GM13976 (cell line): ENCODE measurements around the gene PDE4D.
A peak's percentile ranks its signal among the peaks of the same experiment; 100 is the strongest.

ENCODE experiments used
- DNase-seq: peaks from one replicate; pipeline ENCODE4 v3.0.0; 2012; ENCODE audit warnings: low spot score
- in situ Hi-C: fragments of 300-500 bp; cut with MboI; formaldehyde crosslinking; loops from one replicate; pipeline ENCODE4 v1.12.0; 2022; ENCODE audit warnings: low sequenced_read_pairs, mixed read lengths, inconsistent platforms; ENCODE audit not compliant: unreplicated experiment
- TF ChIP-seq, protein P1 (sequence below): IDR thresholded peaks from 2 replicates; pipeline ENCODE4 v1.5.1; 2012; ENCODE audit warnings: borderline replicate concordance, mild to moderate bottlenecking; ENCODE audit not compliant: insufficient read depth; ENCODE audit errors: extremely low read depth, missing control alignments, control extremely low read depth

The PDE4D gene

DNA sequence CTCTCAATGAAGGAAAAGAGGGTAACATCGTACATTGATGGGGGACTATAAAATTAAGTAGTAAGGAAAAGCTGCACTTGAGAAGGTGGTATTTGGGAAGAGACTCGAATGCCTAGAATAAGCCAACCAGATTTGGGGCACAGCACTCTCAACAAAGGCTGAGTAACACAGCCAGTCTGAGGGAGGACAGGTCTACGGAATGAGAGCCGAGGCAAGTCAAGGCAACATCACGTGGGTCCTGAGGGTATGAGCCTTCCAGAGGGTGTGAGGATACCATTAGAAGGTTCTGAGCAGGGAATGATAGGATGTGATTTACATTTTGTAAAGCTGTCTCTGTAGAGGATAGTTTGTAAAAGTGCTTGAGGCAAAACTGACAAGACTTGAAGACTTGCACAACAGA lies 876.6 kb downstream of the PDE4D start:
- no peak for DNase-seq
- TF ChIP-seq, protein P1, sequence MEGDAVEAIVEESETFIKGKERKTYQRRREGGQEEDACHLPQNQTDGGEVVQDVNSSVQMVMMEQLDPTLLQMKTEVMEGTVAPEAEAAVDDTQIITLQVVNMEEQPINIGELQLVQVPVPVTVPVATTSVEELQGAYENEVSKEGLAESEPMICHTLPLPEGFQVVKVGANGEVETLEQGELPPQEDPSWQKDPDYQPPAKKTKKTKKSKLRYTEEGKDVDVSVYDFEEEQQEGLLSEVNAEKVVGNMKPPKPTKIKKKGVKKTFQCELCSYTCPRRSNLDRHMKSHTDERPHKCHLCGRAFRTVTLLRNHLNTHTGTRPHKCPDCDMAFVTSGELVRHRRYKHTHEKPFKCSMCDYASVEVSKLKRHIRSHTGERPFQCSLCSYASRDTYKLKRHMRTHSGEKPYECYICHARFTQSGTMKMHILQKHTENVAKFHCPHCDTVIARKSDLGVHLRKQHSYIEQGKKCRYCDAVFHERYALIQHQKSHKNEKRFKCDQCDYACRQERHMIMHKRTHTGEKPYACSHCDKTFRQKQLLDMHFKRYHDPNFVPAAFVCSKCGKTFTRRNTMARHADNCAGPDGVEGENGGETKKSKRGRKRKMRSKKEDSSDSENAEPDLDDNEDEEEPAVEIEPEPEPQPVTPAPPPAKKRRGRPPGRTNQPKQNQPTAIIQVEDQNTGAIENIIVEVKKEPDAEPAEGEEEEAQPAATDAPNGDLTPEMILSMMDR, result no peak
- in situ Hi-C loops, result no loop called here

DNA sequence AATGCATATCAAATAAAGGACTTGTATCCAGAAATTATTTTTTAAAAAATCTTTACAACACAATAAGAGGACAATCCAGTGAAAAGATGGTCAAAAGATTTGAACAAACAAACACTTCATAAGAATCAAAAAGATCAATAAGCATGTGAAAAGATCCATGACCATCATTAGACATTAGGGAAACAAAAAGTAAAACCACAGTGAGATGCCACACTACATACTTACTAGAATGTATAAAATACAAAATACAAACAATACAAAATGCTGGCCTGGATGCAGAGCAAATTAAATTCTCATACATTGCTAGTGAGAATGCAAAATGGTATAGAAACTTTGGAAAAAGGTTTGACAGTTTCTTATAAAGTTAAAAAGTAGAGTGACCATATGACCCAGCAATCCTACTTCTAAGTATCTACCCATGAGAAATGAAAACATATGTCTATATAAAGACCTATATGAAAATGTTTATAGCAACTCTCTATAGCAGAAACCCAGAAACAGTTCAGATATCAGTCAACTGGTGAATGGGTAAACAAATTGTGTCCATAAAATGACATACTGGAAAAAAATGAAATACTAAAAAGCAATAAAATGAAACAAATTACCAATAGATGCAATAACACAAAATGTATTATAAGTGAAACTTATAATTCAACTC lies 884.6 kb downstream of the PDE4D start:
- TF ChIP-seq, protein P1, result no peak
- in situ Hi-C loops, result loop anchor here (10.0 kb wide), 1 partner anchor 114 kb away; no protein-coding TSS in a partner anchor
- no peak for DNase-seq

DNA sequence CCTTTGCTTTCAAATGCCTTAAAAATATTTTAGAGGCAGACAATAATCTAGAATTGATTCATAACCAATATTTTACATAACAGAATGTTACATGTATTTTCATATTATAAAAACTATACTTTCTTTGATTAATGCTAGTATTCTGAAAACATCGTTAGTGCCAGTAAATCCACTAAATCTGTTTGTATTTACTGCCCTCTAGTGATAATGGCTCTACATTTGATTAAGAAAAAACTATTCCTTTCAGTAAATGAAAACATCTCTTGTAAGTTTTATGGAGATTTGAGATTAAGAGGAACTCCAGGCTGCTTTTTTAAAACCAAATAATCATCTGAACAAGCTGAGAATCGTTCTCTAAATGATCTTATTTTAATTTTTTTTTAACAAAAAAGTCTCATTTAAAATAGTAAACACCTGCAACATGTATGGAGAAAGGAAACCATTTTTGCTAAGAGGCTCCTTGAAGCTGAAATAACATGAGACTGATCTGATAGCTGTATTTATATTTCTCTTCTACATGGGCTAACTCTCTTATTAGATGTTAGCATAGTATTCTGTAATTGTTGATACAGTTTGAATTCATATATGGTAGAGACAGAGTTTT lies 886.0 kb downstream of the PDE4D start:
- DNase-seq, result peak; percentile 28
- in situ Hi-C loops, result loop anchor here (10.0 kb wide), 1 partner anchor 113 kb away; no protein-coding TSS in a partner anchor
- TF ChIP-seq, protein P1, result no peak

DNA sequence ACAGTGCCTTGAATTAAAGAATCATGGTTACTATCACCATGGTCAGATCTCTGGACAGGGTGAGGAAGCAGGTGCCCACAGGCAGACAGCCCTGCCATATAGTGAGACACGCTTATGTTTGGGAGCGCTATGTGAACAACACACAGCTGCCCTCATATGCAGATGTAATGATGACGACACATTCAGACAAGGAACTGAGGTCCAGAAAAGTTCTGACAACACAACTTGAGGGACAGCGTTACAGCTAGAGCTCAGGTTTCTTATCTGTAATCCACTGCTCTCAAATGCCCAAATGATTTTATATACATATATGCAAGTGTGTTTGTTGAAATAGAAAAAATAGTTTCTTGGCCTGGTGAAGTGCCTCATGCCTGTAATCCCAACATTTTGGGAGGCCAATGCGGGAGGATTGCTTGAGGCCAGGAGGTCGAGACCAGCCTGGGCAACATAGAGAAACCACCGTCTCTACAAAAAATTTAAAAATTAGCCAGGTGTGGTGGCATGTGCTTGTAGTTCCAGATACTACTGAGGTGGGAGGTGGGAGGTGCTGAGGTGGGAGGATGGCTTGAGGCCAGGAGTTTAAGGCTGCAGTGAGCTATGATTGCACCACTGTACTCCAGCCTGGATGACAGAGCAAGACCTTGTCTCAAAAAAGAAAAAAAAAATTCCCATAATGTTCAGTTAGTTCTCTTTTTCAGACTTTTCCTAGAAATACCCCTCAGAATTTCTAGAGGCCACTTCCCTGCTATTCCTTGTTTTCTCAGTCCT lies 887.4 kb downstream of the PDE4D start:
- DNase-seq, result no peak
- TF ChIP-seq, protein P1, result no peak
- in situ Hi-C loops, result loop anchor here (10.0 kb wide), 1 partner anchor 111 kb away; no protein-coding TSS in a partner anchor

DNA sequence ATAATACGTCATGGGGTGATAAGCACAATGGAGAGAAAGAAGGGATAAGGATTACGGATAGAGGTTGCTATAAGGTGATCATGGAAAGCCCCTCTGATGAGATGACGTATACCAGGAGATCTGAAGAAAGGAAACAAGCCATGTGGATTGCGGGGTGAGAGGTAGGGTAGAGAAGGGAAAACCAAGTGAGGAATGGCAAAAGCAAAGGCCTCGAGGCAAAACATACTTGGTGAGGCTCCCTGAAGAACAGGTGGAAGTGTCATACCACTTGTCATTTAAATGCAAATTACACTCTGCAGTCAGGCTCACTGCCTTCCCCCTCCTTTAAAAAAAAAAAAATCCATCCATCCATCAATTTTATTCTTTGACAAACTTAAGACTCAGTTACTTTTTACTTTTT lies 889.9 kb downstream of the PDE4D start:
- in situ Hi-C loops, result loop anchor here (10.0 kb wide), 1 partner anchor 109 kb away; no protein-coding TSS in a partner anchor
- TF ChIP-seq, protein P1, result no peak
- no peak for DNase-seq

DNA sequence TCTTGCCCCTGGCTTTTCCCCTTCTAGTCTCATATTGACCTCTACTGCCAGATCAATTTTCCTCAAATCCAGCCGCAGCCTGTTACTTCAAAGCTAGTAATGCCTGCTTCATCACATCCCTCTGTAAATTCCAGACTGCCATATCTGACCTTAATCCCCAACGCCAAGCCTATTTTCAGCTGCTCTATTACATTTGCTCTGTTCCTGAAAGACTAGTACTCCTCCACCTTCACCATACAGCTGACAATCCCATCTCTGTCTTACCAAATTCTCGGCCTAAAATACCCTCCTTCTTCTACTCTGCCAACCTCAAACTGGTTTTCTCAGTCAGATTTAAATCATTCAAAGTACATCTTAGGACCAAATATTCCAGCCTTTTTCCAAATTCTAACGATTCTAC lies 890.4 kb downstream of the PDE4D start:
- in situ Hi-C loops, result loop anchor here (10.0 kb wide), 1 partner anchor 108 kb away; no protein-coding TSS in a partner anchor
- TF ChIP-seq, protein P1, result no peak
- DNase-seq, result no peak
